ENCODE measurements around the gene MRPL42. TPM values are rescaled to one million over a fixed set of nuclear protein-coding genes. Genes with fewer than 3 reads are reported as not detected.

Gene MRPL42
- total RNA-seq, 1 donor from 2014 or later, result 61.4 TPM

- no peak for DNase-seq
These were observed 33.4 kb downstream of the MRPL42 start for GRCh38 chr12:93500667-93501066.

- DNase-seq, result peak; percentile 73
These were observed 35.7 kb downstream of the MRPL42 start for GRCh38 chr12:93502802-93503623.

GRCh38 chr12:93507165-93507564 is 39.9 kb downstream of the MRPL42 start:
- no peak for DNase-seq

- no peak for DNase-seq
These were observed 42.2 kb downstream of the MRPL42 start for GRCh38 chr12:93509506-93509905.

GRCh38 chr12:93514853-93515252 is 47.5 kb downstream of the MRPL42 start:
- peak; percentile 18 for DNase-seq

- DNase-seq, result no peak
These were observed 51.4 kb downstream of the MRPL42 start for GRCh38 chr12:93518725-93519124.

- no peak for DNase-seq
These were observed 52.5 kb downstream of the MRPL42 start for GRCh38 chr12:93519859-93520258.

- no peak for DNase-seq
These were observed 53.1 kb downstream of the MRPL42 start for GRCh38 chr12:93520454-93520853.

GRCh38 chr12:93521225-93522080 is 54.1 kb downstream of the MRPL42 start:
- DNase-seq, result no peak

- no peak for DNase-seq
These were observed 57.2 kb downstream of the MRPL42 start for GRCh38 chr12:93524386-93525133.

- peak; percentile 79 for DNase-seq
These were observed 59.6 kb downstream of the MRPL42 start for GRCh38 chr12:93526786-93527428.

GRCh38 chr12:93530358-93530757 is 63.0 kb downstream of the MRPL42 start:
- peak; percentile 52 for DNase-seq

GRCh38 chr12:93533310-93533709 is 66.0 kb downstream of the MRPL42 start:
- DNase-seq, result no peak

- DNase-seq, result no peak
These were observed 68.9 kb downstream of the MRPL42 start for GRCh38 chr12:93536111-93536765.

GRCh38 chr12:93536766-93537488 is 69.6 kb downstream of the MRPL42 start:
- DNase-seq, result no peak

GRCh38 chr12:93537769-93538168 is 70.5 kb downstream of the MRPL42 start:
- no peak for DNase-seq

GRCh38 chr12:93539821-93540220 is 72.5 kb downstream of the MRPL42 start:
- no peak for DNase-seq

GRCh38 chr12:93540466-93540865 is 73.2 kb downstream of the MRPL42 start:
- peak; percentile 51 for DNase-seq

GRCh38 chr12:93541578-93542225 is 74.4 kb downstream of the MRPL42 start:
- no peak for DNase-seq

GRCh38 chr12:93547778-93548177 is 80.5 kb downstream of the MRPL42 start:
- no peak for DNase-seq

GRCh38 chr12:93549174-93549573 is 81.9 kb downstream of the MRPL42 start:
- no peak for DNase-seq

Data from dermis blood vessel endothelial cell (primary cell).